ENCODE results near the gene CYB561D2. TPM values are rescaled to one million over a fixed set of nuclear protein-coding genes. Genes with fewer than 3 reads are reported as not detected.

Gene CYB561D2
- total RNA-seq, 2 experiments from 2014 or later: 18.7 to 28.0 TPM

DNA sequence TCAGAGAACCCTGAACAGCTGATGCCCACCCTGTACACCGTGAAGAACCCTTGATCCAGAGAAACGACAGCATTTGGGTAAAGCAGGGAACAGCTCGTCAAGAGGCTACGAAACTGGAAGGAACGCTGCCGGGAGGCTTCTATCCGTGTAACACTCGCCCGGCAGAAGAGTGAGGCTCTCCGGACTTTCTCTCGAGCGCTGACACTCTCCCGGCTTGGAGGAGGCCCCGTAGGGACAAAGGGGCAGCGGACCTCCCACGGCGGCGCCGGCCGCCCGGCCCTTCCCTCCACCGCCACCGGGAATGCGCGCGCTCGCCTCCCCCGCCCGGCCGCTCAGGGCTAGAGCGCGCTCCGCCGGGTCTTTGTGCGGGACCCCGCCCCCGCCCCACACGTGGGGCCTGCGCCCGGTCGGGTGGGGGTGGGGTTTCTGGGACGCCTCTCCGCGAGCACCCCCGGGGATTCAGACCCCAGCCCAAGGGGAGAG is 29.8 kb upstream of the CYB561D2 start:
- TF ChIP-seq EZH2phosphoT487 (IDR thresholded peaks at IDR 0.05; ENCODE audit: borderline replicate concordance, low read depth, low read length): no peak
- TF ChIP-seq, protein P1, sequence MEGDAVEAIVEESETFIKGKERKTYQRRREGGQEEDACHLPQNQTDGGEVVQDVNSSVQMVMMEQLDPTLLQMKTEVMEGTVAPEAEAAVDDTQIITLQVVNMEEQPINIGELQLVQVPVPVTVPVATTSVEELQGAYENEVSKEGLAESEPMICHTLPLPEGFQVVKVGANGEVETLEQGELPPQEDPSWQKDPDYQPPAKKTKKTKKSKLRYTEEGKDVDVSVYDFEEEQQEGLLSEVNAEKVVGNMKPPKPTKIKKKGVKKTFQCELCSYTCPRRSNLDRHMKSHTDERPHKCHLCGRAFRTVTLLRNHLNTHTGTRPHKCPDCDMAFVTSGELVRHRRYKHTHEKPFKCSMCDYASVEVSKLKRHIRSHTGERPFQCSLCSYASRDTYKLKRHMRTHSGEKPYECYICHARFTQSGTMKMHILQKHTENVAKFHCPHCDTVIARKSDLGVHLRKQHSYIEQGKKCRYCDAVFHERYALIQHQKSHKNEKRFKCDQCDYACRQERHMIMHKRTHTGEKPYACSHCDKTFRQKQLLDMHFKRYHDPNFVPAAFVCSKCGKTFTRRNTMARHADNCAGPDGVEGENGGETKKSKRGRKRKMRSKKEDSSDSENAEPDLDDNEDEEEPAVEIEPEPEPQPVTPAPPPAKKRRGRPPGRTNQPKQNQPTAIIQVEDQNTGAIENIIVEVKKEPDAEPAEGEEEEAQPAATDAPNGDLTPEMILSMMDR (conservative IDR thresholded peaks at IDR 0.05; ENCODE audit: low read length): no peak
- Histone ChIP-seq H3K4me3 (ENCODE audit: low read depth, low read length, poor library complexity, severe bottlenecking) (peak overlapping the region; percentile 72), H3K36me3 (ENCODE audit: insufficient read depth, low read length) (peaks cover 20% of the 10 kb centered on the region; the same call in 1 of the 2 replicates), H3K9me3 (ENCODE audit: low read length) (no peaks in the 10 kb centered on the region), H2AFZ (ENCODE audit: low read length) (peak overlapping the region; percentile 59), H3K79me2 (ENCODE audit: insufficient read depth, low read depth, low read length) (no peaks in the 10 kb centered on the region), H3K9me2 (ENCODE audit: insufficient read depth, low read length) (no peaks in the 10 kb centered on the region), H4K20me1 (ENCODE audit: insufficient read depth, low read length) (no peaks in the 10 kb centered on the region), H3K4me1 (ENCODE audit: insufficient read depth, low read length, poor library complexity, severe bottlenecking) (peaks cover 49% of the 10 kb centered on the region), H3K27ac (ENCODE audit: low read depth, low read length, poor library complexity, severe bottlenecking) (peak overlapping the region; percentile 51), H3K4me2 (ENCODE audit: low read length) (peak overlapping the region; percentile 73)
- intact Hi-C loops (cut with micrococcal nuclease; ENCODE audit: unreplicated experiment): loop anchor here (5.0 kb wide), 1 partner anchor 94 kb away; no protein-coding TSS in a partner anchor
- CTCF ChIA-PET (ENCODE audit: unreplicated experiment): interaction anchor here (0.6 kb wide), 1 partner anchor 28 kb away, joined by 3 read pairs; no protein-coding TSS in a partner anchor
- DNase-seq (ENCODE audit: low spot score): peak; percentile 82
- POLR2A ChIA-PET: interaction anchor here (0.9 to 1.1 kb wide), 2 partner anchors 13 to 16 kb away, joined by 5 to 6 read pairs; no protein-coding TSS in a partner anchor
- BruUV-seq (replicated peaks): no TSS peak

DNA sequence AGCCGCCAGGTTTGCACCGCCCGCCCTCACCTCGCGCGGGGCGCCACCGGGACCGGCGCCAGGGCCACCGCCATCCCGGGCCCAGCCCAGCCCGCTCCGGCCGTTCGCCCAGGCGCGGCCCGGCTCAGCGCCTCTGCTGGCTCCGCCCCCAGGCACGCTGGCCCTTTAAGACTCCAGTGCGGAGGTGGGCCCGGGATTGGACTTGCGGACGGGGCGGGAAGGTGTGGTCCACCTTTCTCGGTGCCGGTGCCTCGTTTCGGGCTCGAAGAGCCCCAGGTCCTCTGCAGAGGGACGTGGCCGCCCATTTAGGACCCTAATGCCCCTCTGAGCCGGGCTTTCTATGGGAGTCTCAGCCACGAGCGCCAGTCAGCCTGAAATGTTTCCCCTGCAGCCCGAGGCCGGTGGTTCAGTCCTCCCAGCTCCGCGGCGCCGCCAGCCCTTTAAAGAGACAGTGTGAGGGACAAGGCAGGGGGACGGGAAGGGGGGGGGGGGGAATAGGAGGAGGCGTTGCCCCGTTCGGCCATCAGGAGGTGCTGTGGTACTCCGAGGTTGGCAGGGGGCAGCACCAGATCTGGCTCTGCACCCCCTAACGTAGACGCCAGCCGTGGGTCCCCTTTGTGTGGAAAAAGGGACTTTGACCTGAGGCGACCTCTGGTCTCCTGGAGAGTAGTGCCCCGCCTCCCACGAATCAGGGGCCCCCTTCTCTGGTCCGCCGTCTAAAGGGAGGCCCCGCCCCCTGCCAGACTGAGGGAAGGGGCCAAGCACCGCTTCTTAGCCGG is 29.1 kb upstream of the CYB561D2 start:
- no TSS peak for BruUV-seq (replicated peaks)
- peak overlapping the region; percentile 72 for H3K4me3 ChIP-seq (ENCODE audit: low read depth, low read length, poor library complexity, severe bottlenecking)
- peak; percentile 92 for DNase-seq (ENCODE audit: low spot score)
- no peaks in the 10 kb centered on the region for H4K20me1 ChIP-seq (ENCODE audit: insufficient read depth, low read length)
- peak overlapping the region; percentile 59 for H2AFZ ChIP-seq (ENCODE audit: low read length)
- H3K4me2 ChIP-seq (ENCODE audit: low read length): peak overlapping the region; percentile 73
- peak overlapping the region; percentile 51 for H3K27ac ChIP-seq (ENCODE audit: low read depth, low read length, poor library complexity, severe bottlenecking)
- no peak for TF ChIP-seq EZH2phosphoT487 (IDR thresholded peaks at IDR 0.05; ENCODE audit: borderline replicate concordance, low read depth, low read length)
- TF ChIP-seq, protein P1 (conservative IDR thresholded peaks at IDR 0.05; ENCODE audit: low read length): peak; percentile 75
- intact Hi-C loops (cut with micrococcal nuclease; ENCODE audit: unreplicated experiment): loop anchor here (5.0 kb wide), 1 partner anchor 94 kb away; no protein-coding TSS in a partner anchor
- H3K36me3 ChIP-seq (ENCODE audit: insufficient read depth, low read length): peaks cover 24% of the 10 kb centered on the region; the same call in 1 of the 2 replicates
- no peaks in the 10 kb centered on the region for H3K9me2 ChIP-seq (ENCODE audit: insufficient read depth, low read length)
- ChIA-PET POLR2A (interaction anchor here (1.1 kb wide), 1 partner anchor 15 kb away, joined by 6 read pairs; no protein-coding TSS in a partner anchor), CTCF (ENCODE audit: unreplicated experiment) (no interaction called here)
- no peaks in the 10 kb centered on the region for H3K79me2 ChIP-seq (ENCODE audit: insufficient read depth, low read depth, low read length)
- no peaks in the 10 kb centered on the region for H3K9me3 ChIP-seq (ENCODE audit: low read length)
- H3K4me1 ChIP-seq (ENCODE audit: insufficient read depth, low read length, poor library complexity, severe bottlenecking): peaks cover 45% of the 10 kb centered on the region

GRCh38 chr3:50322115-50322385 is 28.6 kb upstream of the CYB561D2 start:
- intact Hi-C loops (cut with micrococcal nuclease; ENCODE audit: unreplicated experiment): loop anchor here (5.0 kb wide), 1 partner anchor 95 kb away; no protein-coding TSS in a partner anchor
- no TSS peak for BruUV-seq (replicated peaks)

More at GRCh38 chr3:50322115-50322385, 28.6 kb upstream of the CYB561D2 start:
- DNase-seq (ENCODE audit: low spot score): no peak
- TF ChIP-seq, protein P1 (conservative IDR thresholded peaks at IDR 0.05; ENCODE audit: low read length): no peak
- TF ChIP-seq EZH2phosphoT487 (IDR thresholded peaks at IDR 0.05; ENCODE audit: borderline replicate concordance, low read depth, low read length): no peak
- Histone ChIP-seq H3K79me2 (ENCODE audit: insufficient read depth, low read depth, low read length) (peaks cover 4% of the 10 kb centered on the region; the same call in 1 of the 2 replicates), H3K36me3 (ENCODE audit: insufficient read depth, low read length) (peaks cover 24% of the 10 kb centered on the region; the same call in 1 of the 2 replicates), H3K4me2 (ENCODE audit: low read length) (peak overlapping the region; percentile 73), H3K27ac (ENCODE audit: low read depth, low read length, poor library complexity, severe bottlenecking) (no peak overlapping the region), H3K9me2 (ENCODE audit: insufficient read depth, low read length) (no peaks in the 10 kb centered on the region), H3K4me3 (ENCODE audit: low read depth, low read length, poor library complexity, severe bottlenecking) (peak overlapping the region; percentile 72), H3K9me3 (ENCODE audit: low read length) (no peaks in the 10 kb centered on the region), H4K20me1 (ENCODE audit: insufficient read depth, low read length) (no peaks in the 10 kb centered on the region), H2AFZ (ENCODE audit: low read length) (peak overlapping the region; percentile 59; the same call in 1 of the 2 replicates), H3K4me1 (ENCODE audit: insufficient read depth, low read length, poor library complexity, severe bottlenecking) (peaks cover 43% of the 10 kb centered on the region)
- ChIA-PET CTCF (ENCODE audit: unreplicated experiment) (no interaction called here), POLR2A (no interaction called here)
